BE2C (cell line): Measurements from ENCODE around the gene MBLAC1.

Experiments used
- DNase-seq: peaks from one replicate; pipeline ENCODE4 v3.0.0-alpha.2; 2020
- H3K27me3 ChIP-seq: fragments of 250-450 bp; sonication (Bioruptor Pico); 2 replicates; pipeline ENCODE4 v1.5.1; 2020; ENCODE audit warnings: mild to moderate bottlenecking
- H3K36me3 ChIP-seq: fragments of 250-450 bp; sonication (Bioruptor Pico); 2 replicates; pipeline ENCODE4 v1.5.1; 2020; ENCODE audit warnings: mild to moderate bottlenecking
- H3K4me1 ChIP-seq: fragments of 250-450 bp; sonication (Bioruptor Pico); 2 replicates; pipeline ENCODE4 v1.5.1; 2020
- H3K4me3 ChIP-seq: 2 replicates; pipeline ENCODE4 v1.5.1; 2011; ENCODE audit warnings: low read depth, low read length
- H3K9me3 ChIP-seq: fragments of 250-450 bp; sonication (Bioruptor Pico); 2 replicates; pipeline ENCODE4 v1.5.1; 2020
- CTCF ChIP-seq: IDR thresholded peaks from 2 replicates; pipeline ENCODE4 v1.5.1; 2012; ENCODE audit warnings: mild to moderate bottlenecking, low read depth, low read length

MBLAC1 gene

DNA sequence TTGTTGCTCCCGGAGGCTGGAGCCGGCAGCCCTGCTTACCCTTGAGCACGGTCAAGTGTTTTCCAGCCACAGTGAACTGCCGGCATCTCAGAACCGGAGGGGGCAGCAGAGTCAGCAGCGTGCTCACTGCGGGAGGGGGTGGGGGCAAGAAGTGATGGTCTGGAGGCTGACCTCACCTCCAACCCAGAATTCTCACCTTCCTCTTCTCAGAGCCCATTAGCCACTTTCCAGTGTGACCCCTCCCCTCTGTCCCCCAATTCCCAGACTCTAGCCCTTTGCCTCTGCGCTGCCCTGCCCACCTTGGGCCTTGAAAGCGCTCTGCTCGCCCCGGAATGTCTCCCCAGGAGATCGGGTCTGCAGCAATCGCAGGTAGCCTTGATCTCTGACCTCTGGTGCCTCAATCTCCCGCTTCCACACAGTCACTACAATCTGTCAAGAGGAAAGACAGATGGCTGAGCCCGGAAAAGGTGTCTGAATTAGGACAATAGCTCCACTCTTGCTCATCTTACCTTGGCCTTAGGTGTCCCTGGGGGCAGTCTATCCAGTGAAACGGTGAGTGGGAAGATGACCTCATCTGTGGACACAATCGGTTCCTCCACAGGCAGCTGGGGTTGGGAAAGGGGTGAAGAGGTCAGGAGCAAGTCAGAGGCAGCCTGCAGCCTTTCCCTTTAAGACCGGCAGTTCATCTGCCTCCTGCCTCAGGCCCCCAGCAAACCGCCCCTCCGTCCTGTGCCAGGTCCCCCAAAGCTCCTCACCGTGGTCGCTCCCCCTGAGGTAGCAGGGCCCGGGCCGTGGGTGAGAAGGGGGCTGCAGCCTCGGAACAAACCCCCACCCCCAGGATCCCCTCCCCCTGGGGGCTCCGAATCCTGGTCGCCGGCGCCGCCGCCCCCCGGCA is 30.8 kb downstream of the MBLAC1 start:
- Histone ChIP-seq H3K36me3 (peaks cover 26% of the 10 kb centered on the region), H3K27me3 (no peaks in the 10 kb centered on the region), H3K9me3 (no peaks in the 10 kb centered on the region), H3K4me1 (peaks cover 18% of the 10 kb centered on the region), H3K4me3 (peak overlapping the region; percentile 79)
- TF ChIP-seq CTCF, result peak; percentile 28; the same call in 1 of the 2 replicates
- peak; percentile 52 for DNase-seq

DNA sequence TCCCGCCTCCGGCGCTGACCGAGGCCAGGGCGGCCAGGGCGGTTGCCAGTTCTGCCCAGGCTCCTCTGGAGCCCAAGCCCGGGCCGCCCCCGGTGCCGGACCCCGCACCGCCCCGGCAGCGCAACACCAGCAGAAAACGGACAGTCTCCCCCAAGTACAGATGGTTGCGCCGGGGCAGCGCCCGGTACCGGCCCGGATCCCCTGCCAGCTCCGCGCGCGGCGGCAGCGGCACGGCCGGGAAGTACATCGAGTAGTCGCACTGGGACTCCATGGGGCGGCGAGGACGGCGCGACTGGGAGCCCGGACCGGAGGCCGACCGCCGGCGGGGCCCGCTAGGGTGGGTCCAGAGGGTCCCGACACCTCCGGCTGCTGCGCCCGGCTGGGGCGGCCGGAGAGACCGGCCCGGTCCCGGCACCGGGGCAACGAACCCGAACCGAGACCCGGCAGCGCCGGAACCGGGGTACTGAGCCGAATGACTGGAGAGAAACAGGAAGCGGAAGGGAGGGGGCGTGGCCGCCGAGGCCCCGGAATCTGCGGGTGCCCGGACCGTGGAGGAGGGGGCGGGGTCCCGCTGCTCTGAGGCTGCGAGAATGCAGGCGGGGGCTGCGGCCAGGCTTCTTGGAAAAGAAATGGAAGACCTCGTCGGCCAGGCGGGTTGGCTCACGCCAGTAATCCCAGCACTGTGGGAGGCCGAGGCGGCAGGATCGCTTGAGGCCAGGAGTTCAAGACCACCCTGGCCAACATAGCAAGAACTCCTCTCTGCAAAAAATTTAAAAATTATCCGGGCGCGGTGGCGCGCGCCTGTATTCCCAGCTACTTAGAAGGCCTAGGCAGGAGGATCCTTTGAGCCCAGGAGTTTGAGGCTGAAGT is 31.7 kb downstream of the MBLAC1 start, which contains the start of gene TRAPPC14:
Gene TRAPPC14 (minus strand): TSS at position 495 of the 870 bp plus-strand sequence. CDS start 224 bp downstream, at position 271.
- H3K4me3 ChIP-seq, result peak within 1 kb of the TSS; percentile 79
- TF ChIP-seq CTCF, result no peak
- peaks cover 13% of the 10 kb centered on the region for H3K4me1 ChIP-seq
- H3K27me3 ChIP-seq, result no peaks in the 10 kb centered on the region
- peak; percentile 96 for DNase-seq
- no peaks in the 10 kb centered on the region for H3K9me3 ChIP-seq
- peaks cover 26% of the 10 kb centered on the region for H3K36me3 ChIP-seq

GRCh38 chr7:100159099-100159623 is 32.4 kb downstream of the MBLAC1 start:
- Histone ChIP-seq H3K4me1 (peaks cover 7% of the 10 kb centered on the region), H3K4me3 (peak overlapping the region; percentile 79)

DNA sequence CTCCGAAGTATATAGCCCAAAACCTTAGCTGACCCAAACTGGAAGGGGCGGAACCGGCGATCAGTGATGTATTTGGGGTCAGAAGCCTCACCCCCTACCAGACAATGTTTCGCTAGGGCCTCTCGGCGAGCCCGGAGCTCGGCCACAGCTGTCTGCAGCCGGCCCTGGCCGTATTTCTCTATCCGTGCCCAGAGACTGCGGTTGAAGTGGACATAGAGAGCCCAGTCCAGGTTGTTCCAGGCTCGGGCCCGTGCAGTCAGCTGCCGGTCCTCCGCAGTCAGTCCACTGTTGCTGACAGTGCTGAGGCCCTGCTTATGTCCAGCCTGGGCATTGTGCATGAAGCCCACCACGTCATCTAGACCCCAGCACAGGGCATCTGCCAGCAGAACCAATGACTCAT is 33.3 kb downstream of the MBLAC1 start:
- H3K4me1 ChIP-seq, result peaks cover 2% of the 10 kb centered on the region; the same call in 1 of the 2 replicates
- H3K4me3 ChIP-seq, result no peak overlapping the region
- TF ChIP-seq CTCF, result no peak
- DNase-seq, result no peak
- H3K27me3 ChIP-seq, result no peaks in the 10 kb centered on the region; the same call in 1 of the 2 replicates
- H3K9me3 ChIP-seq, result no peaks in the 10 kb centered on the region
- peaks cover 18% of the 10 kb centered on the region for H3K36me3 ChIP-seq

More at GRCh38 chr7:100159099-100159623, 32.4 kb downstream of the MBLAC1 start:
- Histone ChIP-seq H3K9me3 (no peaks in the 10 kb centered on the region), H3K27me3 (no peaks in the 10 kb centered on the region), H3K36me3 (peaks cover 22% of the 10 kb centered on the region)
- no peak for TF ChIP-seq CTCF
- DNase-seq, result no peak

DNA sequence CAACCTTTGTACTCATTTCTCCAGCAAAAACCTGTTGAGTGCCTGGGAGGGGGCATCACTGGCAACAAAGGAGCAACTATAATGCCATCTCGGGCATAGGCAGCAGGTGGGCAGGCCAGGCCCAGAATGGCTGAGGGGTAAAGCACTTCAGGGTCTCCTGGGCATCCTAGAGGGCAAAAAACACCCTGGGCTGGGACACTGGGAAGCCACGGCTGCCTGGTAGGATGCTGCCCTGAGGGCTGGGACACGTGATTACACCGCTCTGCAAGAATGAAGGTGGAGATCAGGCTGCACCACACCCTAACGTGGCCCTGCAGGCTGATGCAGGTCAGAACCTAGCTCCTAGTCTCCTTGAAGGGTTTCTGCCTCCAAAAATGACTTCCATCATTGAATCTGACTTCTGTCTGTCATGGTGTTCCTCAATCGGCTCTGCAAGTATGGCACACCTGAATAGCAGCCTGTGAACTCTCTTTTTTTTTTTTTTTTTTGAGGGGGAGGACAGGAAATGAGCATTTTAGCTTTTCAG is 36.3 kb downstream of the MBLAC1 start:
- Histone ChIP-seq H3K4me3 (no peak overlapping the region), H3K9me3 (no peaks in the 10 kb centered on the region), H3K36me3 (no peaks in the 10 kb centered on the region), H3K27me3 (peaks cover 20% of the 10 kb centered on the region), H3K4me1 (peaks cover 5% of the 10 kb centered on the region)
- no peak for DNase-seq
- TF ChIP-seq CTCF, result no peak
